ENCODE measurements around the gene KLHL21. TPM values are rescaled to one million over a fixed set of nuclear protein-coding genes. Genes with fewer than 3 reads are reported as not detected.

KLHL21 gene
- total and polyA plus RNA-seq, 9 of the 15 experiments (the other 6 are each of a cell fraction or from before 2014, with no cell fraction given), result 2.1 to 42.1 (median 17.5) TPM

GRCh38 chr1:6635910-6636760 is 33.5 kb upstream of the KLHL21 start:
- TF ChIP-seq ZFX (CRISPR knock-in tag; IDR thresholded peaks at IDR 0.05), result 0 out of 2 replicates have a peak, but pooled peaks have one; percentile 20
- 0 out of 2 replicates have a peak, but pooled peaks have one; percentile 18 for TF ChIP-seq SP1 (CRISPR knock-in tag; IDR thresholded peaks at IDR 0.05)
- TF ChIP-seq ZNF444 (CRISPR knock-in tag; IDR thresholded peaks at IDR 0.05), result no peak
- no peak overlapping the region; a peak in 1 of 4 replicates for H3K9ac ChIP-seq (ENCODE audit: insufficient read depth in 1 of 2, low read depth in 2 of 2, low read length in 2 of 2)
- ChIA-PET POLR2A (no interaction called here), CTCF (ENCODE audit: low intra/inter-chr PET ratio) (no interaction called here)
- WGBS (ENCODE audit: insufficient coverage, low coverage, missing lambda C conversion rate), result 85% methylated on average over 16 of the region's 16 CpGs
- in situ Hi-C loops (cut with MboI) (loop anchor here (10.0 kb wide), 1 partner anchor 141 kb away; the partner anchor contains the start of gene PLEKHG5), intact Hi-C loops (cut with micrococcal nuclease) (no loop called here)
- BruUV-seq (replicated peaks), result no TSS peak
- DNase-seq (ENCODE audit: extremely low read depth in 1 of 4, low spot score in 3 of 4), result no peak
- peaks cover 0 to 16% of the 10 kb centered on the region in 2 experiments; a peak in 1 of 5 replicates for H3K4me1 ChIP-seq (replicated peaks in 1 of 2; ENCODE audit: control insufficient read depth in 2 of 2, insufficient read depth in 2 of 2, low read length in 2 of 2)
- no peak for FAIRE-seq
- no peak overlapping the region for H2AFZ ChIP-seq (ENCODE audit: low read depth, low read length)
- H4K20me1 ChIP-seq (replicated peaks; ENCODE audit: control insufficient read depth, insufficient read depth, low read length), result peaks cover 2% of the 10 kb centered on the region; the same call in 1 of the 2 replicates
- no peak overlapping the region for H3K4me2 ChIP-seq (ENCODE audit: insufficient read depth, low read length)
- H3K27ac ChIP-seq (ENCODE audit: extremely low read depth, low read depth, low read length), result no peak overlapping the region
- ATAC-seq, result no peak
- H3K27me3 ChIP-seq (ENCODE audit: control insufficient read depth in 2 of 2, insufficient read depth in 2 of 2, low read length in 2 of 2), result no peaks in the 10 kb centered on the region
- no peak overlapping the region for H3K4me3 ChIP-seq
- H3K79me2 ChIP-seq (ENCODE audit: control insufficient read depth, insufficient read depth, low read length), result no peaks in the 10 kb centered on the region
- H3K36me3 ChIP-seq (ENCODE audit: control insufficient read depth, insufficient read depth, low read length), result peaks cover 90% of the 10 kb centered on the region
- no peaks in the 10 kb centered on the region for H3K9me3 ChIP-seq (replicated peaks; ENCODE audit: control insufficient read depth, insufficient read depth, low read depth, low read length)
- H3K9me1 ChIP-seq (ENCODE audit: control insufficient read depth, insufficient read depth, low read length), result no peaks in the 10 kb centered on the region
